ENCODE data around the gene ZFAND6.

GRCh38 chr15:80182611-80183261 is 123.3 kb downstream of the ZFAND6 start:
- TF ChIP-seq, protein P1, sequence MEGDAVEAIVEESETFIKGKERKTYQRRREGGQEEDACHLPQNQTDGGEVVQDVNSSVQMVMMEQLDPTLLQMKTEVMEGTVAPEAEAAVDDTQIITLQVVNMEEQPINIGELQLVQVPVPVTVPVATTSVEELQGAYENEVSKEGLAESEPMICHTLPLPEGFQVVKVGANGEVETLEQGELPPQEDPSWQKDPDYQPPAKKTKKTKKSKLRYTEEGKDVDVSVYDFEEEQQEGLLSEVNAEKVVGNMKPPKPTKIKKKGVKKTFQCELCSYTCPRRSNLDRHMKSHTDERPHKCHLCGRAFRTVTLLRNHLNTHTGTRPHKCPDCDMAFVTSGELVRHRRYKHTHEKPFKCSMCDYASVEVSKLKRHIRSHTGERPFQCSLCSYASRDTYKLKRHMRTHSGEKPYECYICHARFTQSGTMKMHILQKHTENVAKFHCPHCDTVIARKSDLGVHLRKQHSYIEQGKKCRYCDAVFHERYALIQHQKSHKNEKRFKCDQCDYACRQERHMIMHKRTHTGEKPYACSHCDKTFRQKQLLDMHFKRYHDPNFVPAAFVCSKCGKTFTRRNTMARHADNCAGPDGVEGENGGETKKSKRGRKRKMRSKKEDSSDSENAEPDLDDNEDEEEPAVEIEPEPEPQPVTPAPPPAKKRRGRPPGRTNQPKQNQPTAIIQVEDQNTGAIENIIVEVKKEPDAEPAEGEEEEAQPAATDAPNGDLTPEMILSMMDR (IDR thresholded peaks at IDR 0.05 in 8 of 11, conservative IDR thresholded peaks at IDR 0.05 in 3 of 11) = no peak
- TF ChIP-seq POLR2AphosphoS5 (IDR thresholded peaks at IDR 0.05) = no peak
